SK-MEL-5 (cell line): ENCODE measurements around the gene KIAA2012. TPM values are rescaled to one million over a fixed set of nuclear protein-coding genes. Genes with fewer than 3 reads are reported as not detected.

ENCODE experiments used
- DNase-seq: peaks from one replicate; pipeline ENCODE4 v3.0.0-alpha.2; 2016; ENCODE audit warnings: low read depth, low spot score
- in situ Hi-C: cut with HindIII; loops from 2 replicates; pipeline ENCODE4 v1.10.0; 2016; ENCODE audit warnings: low sequenced_read_pairs, high pct_unique_total_duplicates, low pct_unique_long_range_greater_than_20kb
- total RNA-seq: library from RNA; depleted of rRNA; stranded (reverse); fragments of >200 nt; shearing (Covaris generic); gene quantifications from 2 replicates; pipeline ENCODE4 v1.2.3, GENCODE V29; 2014

Gene KIAA2012
- total RNA-seq, 1 experiment from 2014 or later = not detected

- no peak for DNase-seq
- in situ Hi-C loops = no loop called here
Measured at GRCh38 chr2:202066875-202067274, 6.2 kb upstream of the KIAA2012 start.

DNA sequence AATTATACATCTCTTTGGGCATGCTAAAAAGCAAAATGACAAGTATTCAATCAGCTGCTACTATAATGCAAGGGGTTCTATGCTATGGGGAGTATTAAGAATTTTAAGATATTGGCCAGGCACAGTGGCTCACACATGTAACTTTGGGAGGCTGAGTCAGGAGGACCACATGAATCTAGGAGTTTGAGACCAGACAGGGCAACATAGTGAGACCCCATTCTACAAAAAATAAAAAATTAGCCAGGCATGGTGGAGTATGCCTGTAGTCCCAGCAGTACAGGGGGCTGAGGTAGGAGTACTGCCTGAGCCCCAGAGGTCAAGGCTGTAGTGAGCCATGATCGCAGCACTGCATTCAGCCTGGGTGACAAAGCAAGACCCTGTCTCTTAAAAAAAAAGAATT is 5.5 kb upstream of the KIAA2012 start:
- in situ Hi-C loops = no loop called here
- DNase-seq = no peak

DNA sequence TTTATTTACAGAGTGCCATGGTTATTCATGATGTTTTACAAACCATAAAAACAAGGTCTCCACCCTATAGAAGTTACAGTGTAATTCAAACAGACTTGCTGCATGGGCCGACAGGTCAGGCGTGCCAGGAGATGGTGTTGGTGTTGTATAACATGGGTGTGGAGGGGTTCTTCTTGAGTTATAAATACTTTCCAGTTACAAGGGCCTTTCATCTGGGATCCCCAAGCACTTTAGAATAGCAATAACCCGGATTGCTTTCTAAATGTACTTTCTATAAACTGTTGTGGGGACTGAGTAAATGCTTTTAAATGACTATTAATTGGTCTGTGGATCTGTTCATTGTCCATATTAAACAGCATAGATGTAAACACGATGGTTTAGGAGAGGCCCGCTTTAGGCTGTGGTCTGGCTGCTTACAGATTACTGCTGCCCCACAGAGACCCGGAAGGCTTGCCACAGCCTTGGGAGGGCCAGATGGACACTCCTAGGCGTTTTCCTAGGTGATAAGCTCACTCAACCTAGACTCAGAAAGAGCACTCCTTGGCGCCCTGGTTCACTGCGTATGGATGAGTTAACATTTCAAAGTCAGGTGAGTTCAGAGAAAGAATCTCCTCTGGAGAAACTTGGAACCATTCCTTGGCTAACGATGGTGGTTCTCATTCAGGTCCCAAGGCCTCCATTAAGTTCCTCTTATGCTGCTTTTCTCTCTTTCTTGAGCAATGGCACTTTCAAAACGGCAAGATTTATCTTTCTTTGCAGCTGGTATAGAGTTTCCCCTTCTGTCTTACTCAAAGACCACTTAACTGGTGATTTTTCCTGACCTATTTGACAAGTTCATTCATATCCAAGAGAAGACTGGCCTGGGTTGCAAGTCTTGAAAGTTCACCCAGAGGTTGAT is 3.6 kb upstream of the KIAA2012 start:
- in situ Hi-C loops = no loop called here
- DNase-seq = no peak

GRCh38 chr2:202071107-202071506 is 1.9 kb upstream of the KIAA2012 start:
- in situ Hi-C loops = no loop called here
- DNase-seq = no peak

GRCh38 chr2:202072226-202072625 is 829 bp upstream of the KIAA2012 start:
- peak; percentile 40 for DNase-seq

GRCh38 chr2:202074324-202074723 is 1.3 kb downstream of the KIAA2012 start:
- in situ Hi-C loops = no loop called here
- DNase-seq = no peak

More at GRCh38 chr2:202072226-202072625, 829 bp upstream of the KIAA2012 start:
- in situ Hi-C loops = no loop called here

- DNase-seq = no peak
- in situ Hi-C loops = no loop called here
Measured at GRCh38 chr2:202079310-202079709, 6.3 kb downstream of the KIAA2012 start.

GRCh38 chr2:202084265-202084664 is 11.2 kb downstream of the KIAA2012 start:
- no peak for DNase-seq
- in situ Hi-C loops = no loop called here

DNA sequence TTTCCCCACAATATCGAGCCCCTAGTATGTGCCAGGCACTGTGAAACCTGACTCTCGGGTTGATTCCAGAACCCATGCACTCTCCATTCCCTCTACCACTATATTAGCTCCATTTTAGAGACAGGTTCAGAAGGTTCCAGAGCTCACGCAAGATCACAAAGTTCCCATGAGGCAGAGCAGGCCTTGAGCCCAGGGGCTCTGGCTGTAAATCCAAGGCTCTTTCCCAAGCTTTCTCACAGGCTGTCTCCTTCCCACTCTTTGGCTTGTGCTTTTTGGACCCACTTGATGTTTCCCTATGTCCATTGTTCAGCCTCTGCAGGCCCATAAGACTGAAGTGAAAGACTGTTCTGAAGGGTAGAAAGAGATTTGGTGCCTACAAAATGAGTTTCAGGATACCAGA is 15.7 kb downstream of the KIAA2012 start:
- DNase-seq = no peak
- in situ Hi-C loops = no loop called here

DNA sequence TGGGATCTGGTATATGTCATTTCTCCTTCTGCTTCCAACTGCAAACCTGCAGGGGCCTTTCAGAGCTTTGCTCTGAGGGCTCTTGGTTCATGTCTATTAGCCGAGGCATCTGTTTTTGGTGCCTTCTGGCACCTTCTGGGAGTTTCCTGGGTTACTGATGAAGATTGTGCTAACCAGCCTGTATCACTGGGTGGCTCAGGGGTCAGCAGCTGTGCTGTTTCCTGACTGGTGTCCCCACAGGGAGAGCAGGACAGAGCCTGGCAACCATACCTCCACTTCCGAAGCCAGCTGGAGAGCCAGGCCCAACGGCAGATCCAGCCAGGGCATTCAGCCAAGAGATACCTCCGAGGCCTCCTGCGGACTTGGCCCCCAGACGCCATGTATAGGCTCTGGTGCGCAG is 17.5 kb downstream of the KIAA2012 start:
- in situ Hi-C loops = no loop called here
- no peak for DNase-seq

DNA sequence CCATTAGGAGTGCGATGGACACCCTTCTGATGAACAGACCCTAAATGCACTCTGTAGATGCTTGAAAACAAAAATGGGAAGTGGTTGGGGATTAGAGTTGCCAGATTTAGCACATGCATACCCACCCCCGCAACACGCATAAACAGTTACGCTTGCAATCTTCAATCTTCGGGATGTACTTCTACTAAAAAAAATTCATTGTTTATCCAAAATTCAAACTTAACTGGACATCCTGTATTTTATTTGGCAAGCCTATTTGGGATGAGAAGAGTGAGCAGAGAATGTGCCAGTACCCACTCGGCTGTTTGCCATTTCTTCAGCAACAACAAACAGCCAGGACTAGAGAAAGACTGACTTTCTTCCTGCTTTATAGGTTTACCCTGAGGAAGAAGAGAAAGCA is 18.4 kb downstream of the KIAA2012 start:
- in situ Hi-C loops = no loop called here

DNA sequence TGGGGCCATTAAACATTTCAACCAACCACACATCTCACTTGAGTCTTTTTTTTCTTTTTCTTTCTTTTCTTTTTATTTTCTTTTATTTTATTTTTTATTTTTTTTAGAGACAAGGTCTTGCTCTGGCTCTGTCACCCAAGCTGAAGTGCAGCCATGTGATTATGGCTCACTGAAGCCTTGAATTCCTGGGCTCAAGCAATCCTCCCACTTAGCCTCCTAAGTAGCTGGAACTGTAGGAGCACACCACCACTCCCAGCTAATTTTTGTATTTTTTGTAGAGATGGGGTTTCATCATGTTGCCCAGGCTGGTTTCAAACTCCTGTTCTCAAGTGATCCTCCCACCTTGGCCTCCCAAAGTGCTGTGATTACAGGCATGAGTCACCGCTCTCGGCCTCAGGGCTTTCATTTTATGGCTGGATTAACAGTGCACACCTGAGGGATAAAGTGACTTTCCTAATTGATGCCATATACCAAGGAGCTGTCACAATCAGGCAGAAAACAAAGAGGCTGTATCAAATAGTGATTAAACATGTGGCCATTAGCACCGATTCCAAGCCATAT is 21.5 kb downstream of the KIAA2012 start:
- in situ Hi-C loops = no loop called here
- DNase-seq = no peak

More for the DNA sequence above, 18.4 kb downstream of the KIAA2012 start:
- no peak for DNase-seq

- no peak for DNase-seq
- in situ Hi-C loops = no loop called here
Measured at GRCh38 chr2:202095235-202095634, 22.2 kb downstream of the KIAA2012 start.

DNA sequence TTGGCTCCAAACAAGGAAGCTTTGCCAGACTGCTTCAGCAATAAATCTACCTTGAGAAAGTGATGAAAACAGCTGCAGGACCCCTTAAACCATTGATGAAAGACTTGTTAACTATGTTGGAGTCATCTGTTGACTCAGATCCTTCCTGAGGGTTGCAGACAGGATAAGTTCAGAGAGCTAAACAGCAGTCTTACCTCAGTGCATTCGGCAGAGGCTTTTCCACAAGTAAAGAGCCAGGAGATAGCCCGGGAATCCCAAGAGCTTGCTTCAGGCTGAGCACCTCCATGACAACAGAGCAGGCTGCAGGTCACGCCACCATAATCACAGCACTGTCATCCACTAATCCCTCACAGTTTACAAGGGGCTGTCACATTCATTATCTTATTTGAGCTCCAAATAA is 23.7 kb downstream of the KIAA2012 start:
- in situ Hi-C loops = no loop called here

DNA sequence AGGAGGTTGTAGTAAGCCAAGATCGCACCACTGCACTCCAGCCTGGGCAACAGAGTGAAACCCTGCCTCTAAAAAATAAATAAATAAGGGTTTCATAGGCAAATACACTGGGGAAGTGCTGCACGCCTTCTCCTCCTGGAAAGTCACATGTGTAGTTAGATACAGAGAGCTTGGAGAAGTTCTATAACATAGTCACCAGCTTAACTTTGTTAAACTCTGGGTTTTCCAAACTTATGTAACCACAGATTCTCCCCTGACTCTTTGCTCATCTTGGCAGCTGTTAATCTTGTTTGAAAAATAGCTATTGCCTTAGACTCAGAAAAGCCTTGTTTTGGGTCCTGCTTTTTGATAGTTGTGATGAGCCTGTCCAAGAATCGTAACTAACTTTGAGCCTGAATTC is 25.2 kb downstream of the KIAA2012 start:
- DNase-seq = no peak
- in situ Hi-C loops = no loop called here

More for the DNA sequence above, 23.7 kb downstream of the KIAA2012 start:
- DNase-seq = no peak

DNA sequence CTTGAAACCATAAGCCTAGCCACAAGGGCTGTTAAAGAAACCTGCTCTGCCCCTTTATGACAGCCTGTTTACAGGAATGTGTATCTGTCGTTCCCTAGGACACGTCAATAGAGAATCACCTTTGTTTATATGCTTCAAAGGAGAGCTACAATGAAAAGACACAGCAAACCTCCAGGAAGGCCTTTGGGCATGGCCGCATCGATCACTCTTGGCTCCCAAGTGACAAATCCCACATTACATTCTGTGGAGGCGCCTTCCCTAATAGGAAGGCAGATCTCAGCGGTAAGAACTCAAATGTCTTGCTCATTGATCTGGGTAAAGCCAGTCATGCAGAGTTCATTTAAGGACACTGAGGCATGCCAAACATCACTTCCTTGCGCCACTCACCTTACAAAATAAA is 26.5 kb downstream of the KIAA2012 start:
- in situ Hi-C loops = no loop called here
- no peak for DNase-seq

- in situ Hi-C loops = no loop called here
Measured at GRCh38 chr2:202100176-202100575, 27.1 kb downstream of the KIAA2012 start.

DNA sequence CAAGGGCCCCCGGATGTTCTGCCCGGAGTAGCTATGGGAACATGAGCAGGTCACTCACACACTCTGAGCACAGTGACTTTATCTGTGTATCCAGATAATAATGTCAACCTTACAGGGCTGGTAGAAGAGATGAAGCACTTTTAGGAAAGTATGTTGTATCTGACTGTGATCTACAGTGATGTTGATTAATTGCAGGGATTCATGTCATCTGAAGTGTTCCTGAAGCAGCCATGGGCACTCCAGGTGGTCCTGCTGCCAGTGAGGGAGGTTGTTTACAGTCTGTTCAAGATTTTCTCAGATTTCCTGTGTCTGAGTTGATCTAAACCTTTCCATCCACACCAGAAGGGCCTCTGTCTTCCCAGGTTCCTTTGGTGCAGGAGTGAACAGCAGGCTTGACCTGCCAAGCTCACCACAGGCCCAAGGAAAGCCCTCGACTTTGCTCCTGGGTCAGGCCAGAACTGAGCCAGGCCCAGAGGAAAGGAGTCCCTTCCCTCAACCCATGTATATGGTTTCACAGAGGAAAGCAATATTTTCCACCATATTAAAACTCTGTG is 28.0 kb downstream of the KIAA2012 start:
- DNase-seq = no peak
- in situ Hi-C loops = no loop called here

More at GRCh38 chr2:202100176-202100575, 27.1 kb downstream of the KIAA2012 start:
- no peak for DNase-seq
